Measurements from ENCODE around the gene MYPOP.

DNA sequence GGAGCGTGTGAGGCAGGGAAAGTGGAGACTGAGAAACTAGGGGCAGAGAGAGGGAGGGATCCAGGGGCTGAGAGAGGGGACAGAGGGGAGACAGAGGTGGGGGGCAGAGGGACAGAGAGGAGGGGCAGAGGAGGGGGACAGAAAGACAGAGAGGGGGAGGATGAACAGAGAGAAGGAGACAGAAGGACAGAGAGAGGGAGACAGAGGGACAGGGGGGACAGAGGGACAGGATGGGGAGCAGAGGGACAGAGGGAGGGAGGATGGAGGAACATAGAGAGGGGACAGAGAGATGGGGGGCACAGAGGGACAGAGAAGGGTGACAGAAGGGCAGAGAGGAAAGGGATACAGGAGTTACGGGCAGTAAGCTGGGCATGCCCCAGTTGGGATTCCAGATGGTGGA is 26.8 kb upstream of the MYPOP start:
- TF ChIP-seq, protein P1, sequence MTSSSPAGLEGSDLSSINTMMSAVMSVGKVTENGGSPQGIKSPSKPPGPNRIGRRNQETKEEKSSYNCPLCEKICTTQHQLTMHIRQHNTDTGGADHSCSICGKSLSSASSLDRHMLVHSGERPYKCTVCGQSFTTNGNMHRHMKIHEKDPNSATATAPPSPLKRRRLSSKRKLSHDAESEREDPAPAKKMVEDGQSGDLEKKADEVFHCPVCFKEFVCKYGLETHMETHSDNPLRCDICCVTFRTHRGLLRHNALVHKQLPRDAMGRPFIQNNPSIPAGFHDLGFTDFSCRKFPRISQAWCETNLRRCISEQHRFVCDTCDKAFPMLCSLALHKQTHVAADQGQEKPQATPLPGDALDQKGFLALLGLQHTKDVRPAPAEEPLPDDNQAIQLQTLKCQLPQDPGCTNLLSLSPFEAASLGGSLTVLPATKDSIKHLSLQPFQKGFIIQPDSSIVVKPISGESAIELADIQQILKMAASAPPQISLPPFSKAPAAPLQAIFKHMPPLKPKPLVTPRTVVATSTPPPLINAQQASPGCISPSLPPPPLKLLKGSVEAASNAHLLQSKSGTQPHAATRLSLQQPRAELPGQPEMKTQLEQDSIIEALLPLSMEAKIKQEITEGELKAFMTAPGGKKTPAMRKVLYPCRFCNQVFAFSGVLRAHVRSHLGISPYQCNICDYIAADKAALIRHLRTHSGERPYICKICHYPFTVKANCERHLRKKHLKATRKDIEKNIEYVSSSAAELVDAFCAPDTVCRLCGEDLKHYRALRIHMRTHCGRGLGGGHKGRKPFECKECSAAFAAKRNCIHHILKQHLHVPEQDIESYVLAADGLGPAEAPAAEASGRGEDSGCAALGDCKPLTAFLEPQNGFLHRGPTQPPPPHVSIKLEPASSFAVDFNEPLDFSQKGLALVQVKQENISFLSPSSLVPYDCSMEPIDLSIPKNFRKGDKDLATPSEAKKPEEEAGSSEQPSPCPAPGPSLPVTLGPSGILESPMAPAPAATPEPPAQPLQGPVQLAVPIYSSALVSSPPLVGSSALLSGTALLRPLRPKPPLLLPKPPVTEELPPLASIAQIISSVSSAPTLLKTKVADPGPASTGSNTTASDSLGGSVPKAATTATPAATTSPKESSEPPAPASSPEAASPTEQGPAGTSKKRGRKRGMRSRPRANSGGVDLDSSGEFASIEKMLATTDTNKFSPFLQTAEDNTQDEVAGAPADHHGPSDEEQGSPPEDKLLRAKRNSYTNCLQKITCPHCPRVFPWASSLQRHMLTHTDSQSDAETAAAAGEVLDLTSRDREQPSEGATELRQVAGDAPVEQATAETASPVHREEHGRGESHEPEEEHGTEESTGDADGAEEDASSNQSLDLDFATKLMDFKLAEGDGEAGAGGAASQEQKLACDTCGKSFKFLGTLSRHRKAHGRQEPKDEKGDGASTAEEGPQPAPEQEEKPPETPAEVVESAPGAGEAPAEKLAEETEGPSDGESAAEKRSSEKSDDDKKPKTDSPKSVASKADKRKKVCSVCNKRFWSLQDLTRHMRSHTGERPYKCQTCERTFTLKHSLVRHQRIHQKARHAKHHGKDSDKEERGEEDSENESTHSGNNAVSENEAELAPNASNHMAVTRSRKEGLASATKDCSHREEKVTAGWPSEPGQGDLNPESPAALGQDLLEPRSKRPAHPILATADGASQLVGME (CRISPR knock-in tag; IDR thresholded peaks at IDR 0.05) = no peak
- no peak for TF ChIP-seq SPI1 (IDR thresholded peaks at IDR 0.05; ENCODE audit: borderline replicate concordance, low read depth, low read length)
- TF ChIP-seq, protein P2, sequence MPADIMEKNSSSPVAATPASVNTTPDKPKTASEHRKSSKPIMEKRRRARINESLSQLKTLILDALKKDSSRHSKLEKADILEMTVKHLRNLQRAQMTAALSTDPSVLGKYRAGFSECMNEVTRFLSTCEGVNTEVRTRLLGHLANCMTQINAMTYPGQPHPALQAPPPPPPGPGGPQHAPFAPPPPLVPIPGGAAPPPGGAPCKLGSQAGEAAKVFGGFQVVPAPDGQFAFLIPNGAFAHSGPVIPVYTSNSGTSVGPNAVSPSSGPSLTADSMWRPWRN (IDR thresholded peaks at IDR 0.05; ENCODE audit: low read depth) = no peak
- no peak for TF ChIP-seq PTRF (tag; IDR thresholded peaks at IDR 0.05)
- no peak for TF ChIP-seq ZNF282 (CRISPR knock-in tag; IDR thresholded peaks at IDR 0.05)
- TF ChIP-seq MXI1 (IDR thresholded peaks at IDR 0.05; ENCODE audit: low read depth, low read length) = no peak
- TF ChIP-seq BRF1 (IDR thresholded peaks at IDR 0.05; ENCODE audit: borderline replicate concordance, extremely low read depth, insufficient read length) = no peak
